Measurements from ENCODE around the gene RGCC.
A peak's percentile ranks its signal among the peaks of the same experiment; 100 is the strongest.

The RGCC gene

GRCh38 chr13:41454170-41454569 lies 3.2 kb upstream of the RGCC start:
- no peak for DNase-seq

- DNase-seq, result no peak
Measured at GRCh38 chr13:41455725-41456419, 1.5 kb upstream of the RGCC start.

- no peak for DNase-seq
Measured at GRCh38 chr13:41457589-41458186, 338 bp downstream of the RGCC start.

GRCh38 chr13:41458187-41458760 lies 924 bp downstream of the RGCC start:
- no peak for DNase-seq

- peak; percentile 62 for DNase-seq
Measured at GRCh38 chr13:41458761-41459431, 1.5 kb downstream of the RGCC start.

- DNase-seq, result peak; percentile 47
Measured at GRCh38 chr13:41459432-41460073, 2.2 kb downstream of the RGCC start.

- no peak for DNase-seq
Measured at GRCh38 chr13:41460074-41460465, 2.7 kb downstream of the RGCC start.

- no peak for DNase-seq
Measured at GRCh38 chr13:41460930-41461329, 3.6 kb downstream of the RGCC start.

GRCh38 chr13:41461527-41462139 lies 4.3 kb downstream of the RGCC start:
- DNase-seq, result no peak

- DNase-seq, result no peak
Measured at GRCh38 chr13:41462427-41462826, 5.1 kb downstream of the RGCC start.

- no peak for DNase-seq
Measured at GRCh38 chr13:41463838-41464602, 6.7 kb downstream of the RGCC start.

- peak; percentile 93 for DNase-seq
Measured at GRCh38 chr13:41465241-41465847, 8.0 kb downstream of the RGCC start.

- DNase-seq, result no peak
Measured at GRCh38 chr13:41465898-41466320, 8.6 kb downstream of the RGCC start.

GRCh38 chr13:41467425-41467945 lies 10.1 kb downstream of the RGCC start:
- DNase-seq, result no peak

- DNase-seq, result no peak
Measured at GRCh38 chr13:41468631-41469030, 11.3 kb downstream of the RGCC start.

GRCh38 chr13:41470196-41470595 lies 12.8 kb downstream of the RGCC start:
- DNase-seq, result no peak

GRCh38 chr13:41471785-41472184 lies 14.4 kb downstream of the RGCC start:
- DNase-seq, result no peak

GRCh38 chr13:41487222-41487621 lies 29.9 kb downstream of the RGCC start:
- DNase-seq, result no peak

GRCh38 chr13:41488124-41488523 lies 30.8 kb downstream of the RGCC start:
- no peak for DNase-seq

- DNase-seq, result no peak
Measured at GRCh38 chr13:41490371-41491015, 33.1 kb downstream of the RGCC start.

- DNase-seq, result no peak
Measured at GRCh38 chr13:41491436-41491835, 34.1 kb downstream of the RGCC start.

All from HCEC 1CT (cell line).